ENCODE measurements around the gene TMEM168. TPM values are rescaled to one million over a fixed set of nuclear protein-coding genes. Genes with fewer than 3 reads are reported as not detected.
A peak's percentile ranks its signal among the peaks of the same experiment; 100 is the strongest.

Gene TMEM168
- total and polyA plus RNA-seq, 2 of the 13 experiments (the other 11 are each of a cell fraction or from before 2014, with no cell fraction given), result 8.7 to 15.7 TPM

DNA sequence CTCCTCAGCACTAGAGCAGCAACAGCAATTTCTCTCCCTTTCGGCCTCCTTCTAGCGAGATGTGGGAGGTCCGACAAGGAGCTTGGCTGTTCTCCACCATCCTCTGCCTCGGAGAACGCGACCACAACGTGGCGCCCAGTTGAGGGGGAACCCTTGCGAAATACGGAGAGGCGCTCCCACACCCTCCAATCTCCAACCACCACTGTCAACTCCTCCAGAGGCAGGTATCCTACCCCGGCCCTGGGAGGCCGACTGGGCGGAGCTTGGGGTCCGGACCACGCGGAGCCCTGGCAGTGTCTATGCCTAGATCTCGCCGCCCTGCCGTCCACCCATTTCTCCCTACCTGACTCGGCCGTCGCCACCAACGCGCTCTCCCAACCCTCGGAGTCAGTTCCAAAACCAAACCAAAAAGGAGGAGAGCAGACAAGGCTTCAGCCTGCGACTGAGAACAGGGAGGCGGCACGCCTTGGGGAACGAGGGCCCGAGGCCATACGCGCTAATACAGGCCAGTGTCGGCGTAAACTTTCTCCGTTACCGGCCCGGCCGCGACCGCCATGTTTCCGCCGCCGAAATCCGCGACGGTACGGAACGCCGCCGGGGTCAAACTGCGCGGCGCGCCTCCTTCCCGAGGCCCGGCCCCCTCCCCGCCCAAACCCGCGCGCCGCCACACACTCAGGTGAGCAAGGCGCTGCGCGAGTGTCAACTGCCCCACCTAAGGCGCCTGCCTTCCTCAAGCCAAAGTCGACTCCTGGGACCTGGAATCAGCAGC, at the start of gene TMEM168 (continued):
- TF ChIP-seq NFYC (CRISPR knock-in tag; IDR thresholded peaks at IDR 0.05), result no peak
- TF ChIP-seq, protein P1, sequence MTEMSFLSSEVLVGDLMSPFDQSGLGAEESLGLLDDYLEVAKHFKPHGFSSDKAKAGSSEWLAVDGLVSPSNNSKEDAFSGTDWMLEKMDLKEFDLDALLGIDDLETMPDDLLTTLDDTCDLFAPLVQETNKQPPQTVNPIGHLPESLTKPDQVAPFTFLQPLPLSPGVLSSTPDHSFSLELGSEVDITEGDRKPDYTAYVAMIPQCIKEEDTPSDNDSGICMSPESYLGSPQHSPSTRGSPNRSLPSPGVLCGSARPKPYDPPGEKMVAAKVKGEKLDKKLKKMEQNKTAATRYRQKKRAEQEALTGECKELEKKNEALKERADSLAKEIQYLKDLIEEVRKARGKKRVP (CRISPR knock-in tag; IDR thresholded peaks at IDR 0.05), result no peak
- no peak for TF ChIP-seq RAD51 (IDR thresholded peaks at IDR 0.05; ENCODE audit: borderline replicate concordance)
- TF ChIP-seq ZNF263 (CRISPR knock-in tag; IDR thresholded peaks at IDR 0.05), result no peak
- no peak for TF ChIP-seq ZNF569 (CRISPR knock-in tag; IDR thresholded peaks at IDR 0.05; ENCODE audit: borderline replicate concordance)
- TF ChIP-seq CCAR2 (optimal IDR thresholded peaks at IDR 0.05; ENCODE audit: low read depth, low read length), result no peak
- TF ChIP-seq ZNF749 (CRISPR knock-in tag; IDR thresholded peaks at IDR 0.05; ENCODE audit: borderline replicate concordance), result no peak
- TF ChIP-seq, protein P2, sequence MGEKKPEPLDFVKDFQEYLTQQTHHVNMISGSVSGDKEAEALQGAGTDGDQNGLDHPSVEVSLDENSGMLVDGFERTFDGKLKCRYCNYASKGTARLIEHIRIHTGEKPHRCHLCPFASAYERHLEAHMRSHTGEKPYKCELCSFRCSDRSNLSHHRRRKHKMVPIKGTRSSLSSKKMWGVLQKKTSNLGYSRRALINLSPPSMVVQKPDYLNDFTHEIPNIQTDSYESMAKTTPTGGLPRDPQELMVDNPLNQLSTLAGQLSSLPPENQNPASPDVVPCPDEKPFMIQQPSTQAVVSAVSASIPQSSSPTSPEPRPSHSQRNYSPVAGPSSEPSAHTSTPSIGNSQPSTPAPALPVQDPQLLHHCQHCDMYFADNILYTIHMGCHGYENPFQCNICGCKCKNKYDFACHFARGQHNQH (CRISPR knock-in tag; IDR thresholded peaks at IDR 0.05), result peak; percentile 44; the same call in 1 of the 2 replicates
- TF ChIP-seq IRX3 (CRISPR knock-in tag; IDR thresholded peaks at IDR 0.05; ENCODE audit: borderline replicate concordance, low read depth), result 0 out of 2 replicates have a peak, but pooled peaks have one; percentile 32
- TF ChIP-seq HDAC1 (CRISPR knock-in tag; IDR thresholded peaks at IDR 0.05), result peak; percentile 59; the same call in 1 of the 2 replicates
- TF ChIP-seq, protein P3, sequence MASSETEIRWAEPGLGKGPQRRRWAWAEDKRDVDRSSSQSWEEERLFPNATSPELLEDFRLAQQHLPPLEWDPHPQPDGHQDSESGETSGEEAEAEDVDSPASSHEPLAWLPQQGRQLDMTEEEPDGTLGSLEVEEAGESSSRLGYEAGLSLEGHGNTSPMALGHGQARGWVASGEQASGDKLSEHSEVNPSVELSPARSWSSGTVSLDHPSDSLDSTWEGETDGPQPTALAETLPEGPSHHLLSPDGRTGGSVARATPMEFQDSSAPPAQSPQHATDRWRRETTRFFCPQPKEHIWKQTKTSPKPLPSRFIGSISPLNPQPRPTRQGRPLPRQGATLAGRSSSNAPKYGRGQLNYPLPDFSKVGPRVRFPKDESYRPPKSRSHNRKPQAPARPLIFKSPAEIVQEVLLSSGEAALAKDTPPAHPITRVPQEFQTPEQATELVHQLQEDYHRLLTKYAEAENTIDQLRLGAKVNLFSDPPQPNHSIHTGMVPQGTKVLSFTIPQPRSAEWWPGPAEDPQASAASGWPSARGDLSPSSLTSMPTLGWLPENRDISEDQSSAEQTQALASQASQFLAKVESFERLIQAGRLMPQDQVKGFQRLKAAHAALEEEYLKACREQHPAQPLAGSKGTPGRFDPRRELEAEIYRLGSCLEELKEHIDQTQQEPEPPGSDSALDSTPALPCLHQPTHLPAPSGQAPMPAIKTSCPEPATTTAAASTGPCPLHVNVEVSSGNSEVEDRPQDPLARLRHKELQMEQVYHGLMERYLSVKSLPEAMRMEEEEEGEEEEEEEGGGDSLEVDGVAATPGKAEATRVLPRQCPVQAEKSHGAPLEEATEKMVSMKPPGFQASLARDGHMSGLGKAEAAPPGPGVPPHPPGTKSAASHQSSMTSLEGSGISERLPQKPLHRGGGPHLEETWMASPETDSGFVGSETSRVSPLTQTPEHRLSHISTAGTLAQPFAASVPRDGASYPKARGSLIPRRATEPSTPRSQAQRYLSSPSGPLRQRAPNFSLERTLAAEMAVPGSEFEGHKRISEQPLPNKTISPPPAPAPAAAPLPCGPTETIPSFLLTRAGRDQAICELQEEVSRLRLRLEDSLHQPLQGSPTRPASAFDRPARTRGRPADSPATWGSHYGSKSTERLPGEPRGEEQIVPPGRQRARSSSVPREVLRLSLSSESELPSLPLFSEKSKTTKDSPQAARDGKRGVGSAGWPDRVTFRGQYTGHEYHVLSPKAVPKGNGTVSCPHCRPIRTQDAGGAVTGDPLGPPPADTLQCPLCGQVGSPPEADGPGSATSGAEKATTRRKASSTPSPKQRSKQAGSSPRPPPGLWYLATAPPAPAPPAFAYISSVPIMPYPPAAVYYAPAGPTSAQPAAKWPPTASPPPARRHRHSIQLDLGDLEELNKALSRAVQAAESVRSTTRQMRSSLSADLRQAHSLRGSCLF (CRISPR knock-in tag; IDR thresholded peaks at IDR 0.05; ENCODE audit: borderline replicate concordance), result no peak
- 0 out of 2 replicates have a peak, but pooled peaks have one; percentile 34 for TF ChIP-seq ZNF430 (CRISPR knock-in tag; IDR thresholded peaks at IDR 0.05)
- no peak for TF ChIP-seq ZFP36L2 (CRISPR knock-in tag; IDR thresholded peaks at IDR 0.05)
- no peak for TF ChIP-seq ZNF619 (CRISPR knock-in tag; IDR thresholded peaks at IDR 0.05)
- peak; percentile 93 for TF ChIP-seq YY1 (IDR thresholded peaks at IDR 0.05; ENCODE audit: insufficient read depth, insufficient replicate concordance, low read depth, low read length)
- TF ChIP-seq, protein P4, sequence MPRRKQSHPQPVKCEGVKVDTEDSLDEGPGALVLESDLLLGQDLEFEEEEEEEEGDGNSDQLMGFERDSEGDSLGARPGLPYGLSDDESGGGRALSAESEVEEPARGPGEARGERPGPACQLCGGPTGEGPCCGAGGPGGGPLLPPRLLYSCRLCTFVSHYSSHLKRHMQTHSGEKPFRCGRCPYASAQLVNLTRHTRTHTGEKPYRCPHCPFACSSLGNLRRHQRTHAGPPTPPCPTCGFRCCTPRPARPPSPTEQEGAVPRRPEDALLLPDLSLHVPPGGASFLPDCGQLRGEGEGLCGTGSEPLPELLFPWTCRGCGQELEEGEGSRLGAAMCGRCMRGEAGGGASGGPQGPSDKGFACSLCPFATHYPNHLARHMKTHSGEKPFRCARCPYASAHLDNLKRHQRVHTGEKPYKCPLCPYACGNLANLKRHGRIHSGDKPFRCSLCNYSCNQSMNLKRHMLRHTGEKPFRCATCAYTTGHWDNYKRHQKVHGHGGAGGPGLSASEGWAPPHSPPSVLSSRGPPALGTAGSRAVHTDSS (CRISPR knock-in tag; conservative IDR thresholded peaks at IDR 0.05), result no peak
- no peak for TF ChIP-seq SMARCE1 (IDR thresholded peaks at IDR 0.05; ENCODE audit: borderline replicate concordance)
- peak; percentile 40; the same call in 1 of the 2 replicates for TF ChIP-seq ZBTB20 (CRISPR knock-in tag; IDR thresholded peaks at IDR 0.05; ENCODE audit: borderline replicate concordance, low read depth)
- peak; percentile 67 for TF ChIP-seq SAP130 (CRISPR knock-in tag; IDR thresholded peaks at IDR 0.05; ENCODE audit: low read depth)
- no peak for TF ChIP-seq NCOR1 (IDR thresholded peaks at IDR 0.05; ENCODE audit: borderline replicate concordance, low read length)
